ENCODE measurements around the gene POLH.
"Not testable (repeated sequence)": the region's sequence is repeated elsewhere in the genome, so short reads cannot be mapped to it uniquely, and the experiment has no call there.

The POLH gene

DNA sequence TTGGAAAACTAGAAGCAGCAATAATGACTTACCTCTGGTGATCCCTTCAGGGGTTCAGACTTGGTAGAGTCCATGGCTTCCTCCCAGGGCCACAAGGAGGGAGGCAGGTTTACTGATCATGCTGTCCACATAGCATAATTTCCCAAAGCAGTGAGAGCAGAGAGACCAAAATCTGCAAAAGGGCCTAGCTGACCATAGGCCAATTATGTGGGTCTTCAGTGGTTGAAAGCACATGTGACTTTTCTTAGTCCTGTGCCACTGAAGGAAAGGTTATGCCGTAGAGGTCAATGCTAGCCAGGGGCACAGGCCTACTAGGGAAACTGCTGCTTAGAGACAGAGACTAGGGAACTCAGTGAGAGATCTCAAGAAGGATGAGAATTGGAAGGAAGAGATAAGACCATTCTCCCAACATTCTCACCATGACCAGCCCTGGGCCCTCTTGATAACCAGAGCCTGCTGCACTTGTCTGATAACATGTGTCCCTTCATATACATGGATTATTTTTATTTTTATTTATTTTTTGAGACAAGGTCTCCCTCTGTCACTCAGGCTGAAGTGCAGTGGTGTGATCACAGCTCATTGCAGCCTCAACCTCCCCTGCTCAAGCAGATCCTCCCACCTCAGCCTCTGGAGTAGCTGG is 55.1 kb downstream of the POLH start:
- no peak for DNase-seq (ENCODE audit: low read depth in 2 of 2)

DNA sequence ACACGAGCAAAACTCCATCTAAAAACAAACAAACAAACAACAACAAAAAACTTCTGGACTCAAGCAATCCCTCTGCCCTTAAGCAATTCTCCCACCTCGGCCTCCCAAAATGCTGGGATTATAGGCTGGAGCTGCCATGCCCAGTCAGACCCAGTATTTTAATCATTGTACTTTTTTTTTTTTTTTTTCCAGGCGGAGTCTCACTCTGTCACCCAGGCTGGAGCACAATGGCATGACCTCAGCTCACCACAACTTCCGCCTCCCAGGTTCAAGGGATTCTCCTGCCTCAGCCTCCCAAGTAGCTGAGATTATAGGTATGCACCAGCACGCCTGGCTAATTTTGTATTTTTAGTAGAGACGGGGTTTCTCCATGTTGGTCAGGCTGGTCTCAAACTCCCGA is 57.0 kb downstream of the POLH start:
- DNase-seq (ENCODE audit: low read depth in 2 of 2) = not testable (repeated sequence)

DNA sequence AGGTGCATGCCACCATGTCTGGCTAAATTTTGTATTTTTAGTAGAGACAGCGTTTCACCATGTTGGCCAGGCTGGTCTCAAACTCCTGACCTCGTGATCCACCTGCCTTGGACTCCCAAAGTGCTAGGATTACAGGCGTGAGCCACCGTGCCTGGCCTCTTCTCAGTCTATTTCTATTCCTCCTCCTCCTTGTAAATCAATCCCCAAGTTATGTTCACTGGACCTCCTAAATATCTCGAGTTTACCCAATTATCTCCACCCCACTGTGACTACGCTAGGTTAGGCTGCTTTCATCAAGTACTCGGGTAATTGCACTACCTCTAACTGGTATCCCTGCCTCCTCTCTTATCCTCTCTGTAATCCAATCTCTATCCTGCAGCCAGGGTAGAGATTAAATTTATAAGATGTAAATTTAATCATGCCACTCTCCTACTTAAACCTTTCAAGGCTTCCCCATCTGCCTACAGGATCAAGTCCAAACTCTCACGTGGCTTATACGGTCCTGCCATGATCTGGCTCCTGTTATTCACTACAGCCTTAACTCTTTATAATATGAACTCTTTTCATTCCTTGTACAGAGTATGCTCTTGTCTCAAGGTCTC is 58.8 kb downstream of the POLH start:
- DNase-seq (ENCODE audit: low read depth in 2 of 2) = no peak

DNA sequence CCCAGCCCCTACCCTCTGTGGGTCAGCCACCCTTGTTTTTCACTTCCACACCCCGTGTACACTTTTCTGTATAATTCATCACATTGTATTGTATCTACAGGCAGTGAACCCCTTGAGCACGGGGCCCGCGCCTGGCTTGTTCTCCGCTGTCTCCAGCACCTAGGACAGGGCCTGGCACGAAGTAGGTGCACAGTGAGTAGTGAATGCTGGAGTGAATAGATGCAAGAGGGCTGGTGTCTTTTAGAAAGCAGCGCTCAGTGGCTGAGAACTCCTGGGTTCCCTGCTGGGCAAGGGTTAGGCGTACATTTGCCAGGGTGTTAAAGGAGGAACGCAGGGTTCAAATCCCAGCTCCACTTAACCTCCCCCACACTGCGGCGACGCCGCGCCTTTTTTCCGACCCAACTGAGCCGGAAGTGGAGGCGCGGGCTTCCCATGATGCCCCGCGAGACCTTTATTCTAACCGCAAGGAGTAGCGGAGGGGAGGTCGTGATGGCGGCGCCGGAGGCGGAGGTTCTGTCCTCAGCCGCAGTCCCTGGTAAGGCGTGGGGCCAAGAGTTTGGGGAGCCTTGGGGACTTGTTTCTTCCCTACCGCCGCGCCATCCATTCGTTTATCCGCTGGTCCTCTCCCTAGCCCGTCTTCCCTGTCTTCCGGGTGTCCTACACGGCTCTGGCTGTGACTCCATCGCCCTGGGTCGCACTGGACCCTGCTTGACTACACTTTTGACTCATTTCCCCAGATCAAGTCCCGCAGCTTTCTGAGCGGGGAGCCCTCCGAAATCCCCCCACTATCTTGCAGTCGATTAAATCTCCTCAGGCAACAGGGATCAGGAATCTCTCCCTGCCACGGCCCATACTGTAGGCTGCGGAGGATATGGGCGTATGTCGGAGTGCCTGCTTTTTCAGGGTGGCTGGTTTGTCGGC is 59.7 kb downstream of the POLH start, which contains the start of gene MAD2L1BP:
MAD2L1BP (plus strand) TSS at position 454 of the 921 bp plus-strand sequence; CDS start at position 490, 36 bp downstream.
- peak; percentile 69 to 85 for DNase-seq (ENCODE audit: low read depth in 2 of 2)

DNA sequence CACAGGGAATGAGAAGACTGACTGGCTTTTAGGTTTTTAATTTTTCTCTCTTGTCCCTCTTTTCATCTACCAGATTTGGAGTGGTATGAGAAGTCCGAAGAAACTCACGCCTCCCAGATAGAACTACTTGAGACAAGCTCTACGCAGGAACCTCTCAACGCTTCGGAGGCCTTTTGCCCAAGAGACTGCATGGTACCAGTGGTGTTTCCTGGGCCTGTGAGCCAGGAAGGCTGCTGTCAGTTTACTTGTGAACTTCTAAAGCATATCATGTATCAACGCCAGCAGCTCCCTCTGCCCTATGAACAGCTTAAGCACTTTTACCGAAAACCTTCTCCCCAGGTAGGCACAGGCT is 60.3 kb downstream of the POLH start:
- DNase-seq (ENCODE audit: low read depth in 2 of 2) = no peak

DNA sequence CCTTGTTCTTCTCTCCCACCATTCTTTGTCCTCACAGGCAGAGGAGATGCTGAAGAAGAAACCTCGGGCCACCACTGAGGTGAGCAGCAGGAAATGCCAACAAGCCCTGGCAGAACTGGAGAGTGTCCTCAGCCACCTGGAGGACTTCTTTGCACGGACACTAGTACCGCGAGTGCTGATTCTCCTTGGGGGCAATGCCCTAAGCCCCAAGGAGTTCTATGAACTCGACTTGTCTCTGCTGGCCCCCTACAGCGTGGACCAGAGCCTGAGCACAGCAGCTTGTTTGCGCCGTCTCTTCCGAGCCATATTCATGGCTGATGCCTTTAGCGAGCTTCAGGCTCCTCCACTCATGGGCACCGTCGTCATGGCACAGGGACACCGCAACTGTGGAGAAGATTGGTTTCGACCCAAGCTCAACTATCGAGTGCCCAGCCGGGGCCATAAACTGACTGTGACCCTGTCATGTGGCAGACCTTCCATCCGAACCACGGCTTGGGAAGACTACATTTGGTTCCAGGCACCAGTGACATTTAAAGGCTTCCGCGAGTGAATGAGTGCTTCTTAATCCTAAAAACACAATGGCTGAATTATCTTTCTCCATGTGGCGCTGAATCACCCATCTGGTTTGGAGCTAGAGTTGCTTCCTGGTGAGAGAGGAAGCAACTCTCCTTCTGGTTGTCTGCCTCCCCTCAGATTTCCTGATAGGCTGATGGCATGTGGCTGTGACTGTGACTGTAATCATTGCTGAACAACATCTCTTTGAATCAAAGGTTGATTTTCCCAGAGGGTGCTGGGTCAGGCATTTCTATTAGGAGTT is 64.2 kb downstream of the POLH start:
- no peak for DNase-seq (ENCODE audit: low read depth in 2 of 2)

DNA sequence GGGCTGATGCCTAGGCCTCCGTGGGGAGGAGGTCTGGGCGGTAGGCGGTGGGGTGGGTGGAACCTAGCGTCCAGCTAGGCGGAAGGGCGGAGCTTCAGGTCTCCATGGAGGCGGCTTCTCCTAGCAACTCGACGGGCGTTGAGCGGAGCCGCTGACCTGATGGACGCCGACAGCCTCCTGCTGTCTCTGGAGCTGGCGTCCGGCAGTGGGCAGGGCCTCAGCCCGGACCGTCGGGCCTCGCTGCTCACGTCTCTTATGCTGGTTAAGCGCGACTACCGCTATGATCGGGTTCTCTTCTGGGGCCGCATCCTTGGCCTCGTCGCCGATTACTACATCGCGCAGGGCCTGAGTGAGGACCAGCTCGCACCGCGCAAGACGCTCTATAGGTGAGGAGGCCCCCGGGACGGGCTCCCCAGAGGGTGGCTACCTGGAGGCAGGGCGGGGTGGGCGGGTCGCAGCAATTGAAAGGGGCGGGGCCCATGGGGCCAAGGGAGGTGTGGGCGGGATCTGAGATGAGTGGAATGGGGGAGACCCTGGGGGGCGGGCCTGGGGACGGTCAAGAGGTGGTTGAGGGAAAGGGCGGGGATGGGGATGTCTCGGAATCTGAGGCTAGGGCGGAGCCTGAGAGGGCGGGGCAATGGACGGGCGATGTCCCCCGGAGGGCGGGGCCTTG is 69.1 kb downstream of the POLH start, which contains the start of gene RSPH9:
RSPH9 (plus strand) TSS at position 97 of the 673 bp plus-strand sequence; CDS start at position 160, 63 bp downstream.
- peak; percentile 41 to 61 for DNase-seq (ENCODE audit: low read depth in 2 of 2)

DNA sequence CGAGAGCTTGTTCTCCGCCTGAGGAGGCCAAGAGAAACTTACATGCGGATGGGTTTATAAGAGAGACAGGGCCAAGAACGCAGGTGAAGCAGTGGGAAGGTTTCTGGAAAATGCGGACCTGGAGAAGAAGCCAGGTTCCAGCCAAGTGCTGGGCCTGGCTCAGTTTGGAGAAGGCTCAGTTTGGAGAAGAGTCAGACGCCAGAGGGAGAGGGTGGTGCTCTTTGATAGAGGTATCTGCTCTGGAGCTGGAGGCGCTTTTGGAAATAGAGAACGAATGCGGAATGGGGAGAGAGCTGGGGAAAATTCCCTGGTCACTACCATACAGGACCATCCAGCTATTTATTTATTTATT is 69.6 kb downstream of the POLH start:
- DNase-seq (ENCODE audit: low read depth in 2 of 2) = no peak

DNA sequence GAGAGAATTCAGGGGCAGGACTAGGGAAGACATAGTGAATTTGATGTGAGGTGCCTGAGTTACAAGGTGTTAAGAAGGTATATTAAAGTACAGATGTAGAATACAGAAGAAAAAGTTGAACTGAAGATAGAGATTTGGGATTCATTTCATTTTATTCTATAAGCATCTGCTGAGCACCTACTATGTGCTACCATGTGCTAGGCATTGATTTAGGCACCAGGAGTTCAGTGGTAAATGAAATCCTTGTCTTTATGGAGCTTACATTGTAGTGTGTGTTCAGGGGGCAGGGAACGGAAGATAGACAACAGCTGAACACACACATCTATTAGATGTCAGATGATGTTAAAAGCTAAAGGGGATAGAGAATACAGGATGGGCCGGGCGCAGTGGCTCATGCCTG is 71.6 kb downstream of the POLH start:
- no peak for DNase-seq (ENCODE audit: low read depth in 2 of 2)

DNA sequence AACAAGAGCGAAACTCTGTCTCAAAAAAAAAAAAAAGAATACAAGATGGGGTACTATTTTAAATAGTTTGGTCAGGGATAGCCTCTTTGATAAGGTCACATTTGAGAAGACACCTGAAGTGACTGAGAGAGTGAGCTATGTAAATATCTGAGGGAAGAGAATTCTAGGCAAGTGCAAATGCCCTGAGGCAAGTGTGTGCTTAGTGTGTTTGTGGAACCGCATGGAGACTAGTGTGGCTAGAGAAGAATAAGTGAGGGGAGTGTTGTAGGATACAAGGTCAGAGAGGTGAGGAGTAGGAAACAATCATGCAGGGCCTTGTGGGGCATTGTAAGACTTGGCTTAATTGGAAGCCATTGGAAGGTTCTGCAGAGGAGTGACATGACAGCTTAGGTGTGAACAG is 72.3 kb downstream of the POLH start:
- DNase-seq (ENCODE audit: low read depth in 2 of 2) = no peak

DNA sequence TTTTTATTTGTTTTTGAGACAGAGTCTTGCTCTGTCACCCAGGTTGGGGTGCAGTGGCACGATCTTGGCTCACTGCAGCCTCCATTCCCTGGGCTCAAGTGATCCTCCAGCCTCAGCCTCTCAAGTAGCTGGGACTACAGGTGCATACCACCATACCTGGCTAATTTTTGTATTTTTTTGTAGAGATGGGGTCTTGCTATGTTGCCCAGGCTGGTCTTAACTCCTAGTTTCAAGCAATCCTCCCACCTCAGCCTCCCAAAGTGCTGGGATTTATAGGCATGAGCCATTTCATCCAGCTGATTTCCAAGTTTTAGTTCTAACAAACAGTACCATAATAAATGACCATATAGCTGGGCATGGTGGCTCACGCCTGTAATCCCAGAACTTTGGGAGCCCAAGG is 76.8 kb downstream of the POLH start:
- not testable (repeated sequence) for DNase-seq (ENCODE audit: low read depth in 2 of 2)

DNA sequence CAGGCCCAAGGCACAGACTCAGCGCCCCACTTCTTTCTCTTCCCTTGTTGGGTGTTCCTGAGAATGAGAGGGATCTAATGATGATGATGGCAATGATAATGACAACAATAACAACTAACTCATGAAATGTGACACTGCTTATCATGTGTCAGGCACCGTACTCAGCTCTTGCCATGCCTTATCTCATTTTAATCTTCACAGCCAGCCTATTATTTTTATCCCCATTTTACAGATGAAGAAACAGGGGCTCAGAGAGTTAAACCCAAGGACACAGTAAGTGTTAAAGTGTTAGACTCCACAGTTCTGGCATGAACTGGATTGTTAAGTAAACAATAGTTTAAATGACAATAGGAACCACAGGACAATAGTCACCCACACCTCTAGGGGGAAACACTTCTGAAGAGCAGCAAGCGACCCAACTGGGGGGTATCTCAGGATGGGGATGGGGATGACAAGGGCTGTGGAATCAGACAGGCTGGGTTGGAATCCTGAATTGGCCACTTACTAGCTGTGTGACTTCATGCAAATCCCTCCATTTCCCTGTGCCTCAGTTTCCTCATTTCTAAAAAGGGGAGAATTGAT is 81.3 kb downstream of the POLH start:
- no peak for DNase-seq (ENCODE audit: low read depth in 2 of 2)

DNA sequence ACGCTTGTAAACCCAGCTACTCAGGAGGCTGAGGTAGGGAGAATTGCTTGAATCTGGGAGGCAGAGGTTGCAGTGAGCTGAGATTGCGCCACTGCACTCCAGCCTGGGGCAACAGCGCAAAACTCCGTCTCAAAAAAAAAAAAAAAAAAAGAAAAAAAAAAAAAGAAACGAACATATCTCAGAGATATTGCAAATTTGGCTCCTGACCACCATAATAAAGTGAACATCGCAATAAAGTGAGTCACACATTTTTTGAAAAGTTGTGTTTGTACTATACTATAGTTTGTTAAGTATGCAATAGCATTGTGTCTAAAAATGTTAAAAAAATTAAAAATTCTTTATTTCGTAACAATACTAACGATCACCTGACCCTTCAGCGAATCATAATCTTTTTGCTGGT is 82.2 kb downstream of the POLH start:
- DNase-seq (ENCODE audit: low read depth in 2 of 2) = no peak

DNA sequence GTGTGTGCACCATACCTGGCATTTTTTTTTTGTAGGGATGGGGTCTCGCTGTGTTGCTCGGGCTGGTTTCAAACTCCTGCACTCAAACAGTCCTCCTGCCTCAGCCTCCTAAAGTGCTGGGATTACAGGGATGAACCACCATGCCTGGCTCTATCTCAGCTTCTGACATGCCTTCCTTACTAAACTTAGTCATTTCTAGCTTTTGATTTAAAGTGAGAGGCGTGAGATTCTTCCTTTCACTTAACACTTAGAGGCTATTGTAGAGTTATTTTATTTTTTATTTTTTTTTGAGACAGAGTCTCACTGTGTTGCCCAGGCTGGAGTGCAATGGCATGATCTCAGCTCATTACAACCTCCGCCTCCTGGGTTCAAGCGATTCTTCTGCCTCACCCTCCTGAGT is 87.0 kb downstream of the POLH start:
- DNase-seq (ENCODE audit: low read depth in 2 of 2) = not testable (repeated sequence)

Data from stimulated activated CD4-positive, alpha-beta T cell treated with anti-CD3 and anti-CD28 coated beads, Interleukin-15, amount 100 ng/mL, for 48 hours (primary cell).